B cell (primary cell): ENCODE data around the gene USP22.

Source experiments
- EZH2 ChIP-seq: IDR thresholded peaks from 2 replicates; pipeline ENCODE4 v1.6.1; 2012; ENCODE audit warnings: borderline replicate concordance, low read depth, mild to moderate bottlenecking, moderate library complexity, low read length; ENCODE audit not compliant: insufficient read depth, poor library complexity, severe bottlenecking
- TF ChIP-seq, protein P1 (sequence below): fragments of 200-600 bp; IDR thresholded peaks from one replicate; pipeline ENCODE4 v1.8.0; 2022; ENCODE audit warnings: antibody characterized with exemption, mild to moderate bottlenecking

DNA sequence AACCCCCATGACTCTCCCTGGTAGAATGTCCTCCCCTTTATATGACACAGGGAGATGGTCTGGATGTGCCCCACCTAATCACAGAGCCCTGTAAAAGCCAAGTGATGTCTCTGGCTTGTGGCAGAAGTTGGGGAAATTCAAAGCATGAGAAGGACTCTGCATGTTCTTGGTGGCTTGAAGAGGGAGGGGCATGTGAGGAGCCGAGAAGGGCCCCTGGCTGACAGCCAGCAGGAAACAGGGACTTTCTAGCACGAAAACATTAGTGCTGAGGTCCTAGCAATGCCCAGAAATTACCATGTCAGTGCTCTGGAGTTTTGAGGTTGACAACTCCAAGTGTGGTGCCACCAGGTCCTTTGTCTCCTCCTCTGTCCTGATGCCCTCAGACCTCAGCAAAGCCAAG is 75.9 kb downstream of the USP22 start:
- TF ChIP-seq, protein P1, sequence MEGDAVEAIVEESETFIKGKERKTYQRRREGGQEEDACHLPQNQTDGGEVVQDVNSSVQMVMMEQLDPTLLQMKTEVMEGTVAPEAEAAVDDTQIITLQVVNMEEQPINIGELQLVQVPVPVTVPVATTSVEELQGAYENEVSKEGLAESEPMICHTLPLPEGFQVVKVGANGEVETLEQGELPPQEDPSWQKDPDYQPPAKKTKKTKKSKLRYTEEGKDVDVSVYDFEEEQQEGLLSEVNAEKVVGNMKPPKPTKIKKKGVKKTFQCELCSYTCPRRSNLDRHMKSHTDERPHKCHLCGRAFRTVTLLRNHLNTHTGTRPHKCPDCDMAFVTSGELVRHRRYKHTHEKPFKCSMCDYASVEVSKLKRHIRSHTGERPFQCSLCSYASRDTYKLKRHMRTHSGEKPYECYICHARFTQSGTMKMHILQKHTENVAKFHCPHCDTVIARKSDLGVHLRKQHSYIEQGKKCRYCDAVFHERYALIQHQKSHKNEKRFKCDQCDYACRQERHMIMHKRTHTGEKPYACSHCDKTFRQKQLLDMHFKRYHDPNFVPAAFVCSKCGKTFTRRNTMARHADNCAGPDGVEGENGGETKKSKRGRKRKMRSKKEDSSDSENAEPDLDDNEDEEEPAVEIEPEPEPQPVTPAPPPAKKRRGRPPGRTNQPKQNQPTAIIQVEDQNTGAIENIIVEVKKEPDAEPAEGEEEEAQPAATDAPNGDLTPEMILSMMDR = no peak
- TF ChIP-seq EZH2 = no peak
